NCI-H1694 (cell line): ENCODE measurements around the gene USP32.
A peak's percentile ranks its signal among the peaks of the same experiment; 100 is the strongest.

Source experiments
- DNase-seq: peaks from one replicate; lab custom pipeline; 2025; lab: John Stamatoyannopoulos, UW

USP32 gene

GRCh38 chr17:60297760-60298401 is 94.1 kb downstream of the USP32 start:
- no peak for DNase-seq

DNA sequence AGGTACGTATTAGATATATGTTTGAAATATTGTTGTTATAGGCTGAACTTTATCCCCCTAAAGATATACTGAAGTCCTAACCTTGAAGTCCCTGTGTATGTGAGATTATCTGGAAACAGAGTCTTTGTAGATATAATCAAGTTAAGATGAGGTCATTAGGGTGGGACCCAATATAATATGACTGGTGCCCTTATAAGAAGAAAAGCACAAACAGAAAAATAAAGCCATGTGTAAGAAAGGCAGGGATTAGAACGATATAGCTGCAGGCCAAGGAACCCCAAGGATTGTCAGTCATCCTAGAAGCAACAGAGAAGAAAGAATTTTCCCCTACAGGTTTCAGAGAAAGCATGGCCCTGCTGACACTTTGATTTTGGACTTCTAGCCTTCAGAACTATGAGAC is 95.8 kb downstream of the USP32 start:
- DNase-seq, result no peak

DNA sequence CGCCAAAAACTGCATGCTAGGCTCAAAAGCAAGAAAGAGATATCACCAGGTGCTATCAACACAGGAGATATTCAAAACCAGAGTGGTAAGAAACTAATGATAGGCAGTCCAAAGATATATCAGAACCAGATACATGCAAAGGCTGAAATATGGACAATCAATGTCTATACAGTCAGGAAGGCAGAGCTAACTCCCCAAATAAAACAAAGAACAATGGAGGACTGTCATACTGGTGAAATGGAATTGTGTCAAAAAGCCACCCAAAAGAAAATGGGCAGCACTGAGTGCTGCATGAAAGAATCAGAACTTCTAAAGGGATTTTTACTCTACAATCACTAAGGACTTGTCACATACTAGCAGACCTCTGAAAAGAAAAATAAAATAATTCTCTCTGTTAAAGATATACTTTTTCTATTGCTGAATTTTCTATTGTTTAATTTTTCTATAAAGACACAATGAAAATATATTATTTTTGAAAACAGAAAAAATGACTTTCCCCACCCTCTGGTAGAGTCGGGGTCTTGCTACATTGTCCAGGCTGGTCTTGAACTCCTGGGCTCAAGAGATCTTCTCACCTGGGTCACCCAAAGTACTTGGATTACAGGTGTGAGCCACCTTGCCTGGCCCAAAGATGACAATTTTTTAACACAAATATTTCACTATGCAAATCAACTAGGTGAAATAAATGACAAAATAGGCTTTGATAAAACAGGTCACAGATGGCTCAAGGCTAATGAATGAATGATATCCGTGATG is 98.2 kb downstream of the USP32 start:
- DNase-seq, result no peak

DNA sequence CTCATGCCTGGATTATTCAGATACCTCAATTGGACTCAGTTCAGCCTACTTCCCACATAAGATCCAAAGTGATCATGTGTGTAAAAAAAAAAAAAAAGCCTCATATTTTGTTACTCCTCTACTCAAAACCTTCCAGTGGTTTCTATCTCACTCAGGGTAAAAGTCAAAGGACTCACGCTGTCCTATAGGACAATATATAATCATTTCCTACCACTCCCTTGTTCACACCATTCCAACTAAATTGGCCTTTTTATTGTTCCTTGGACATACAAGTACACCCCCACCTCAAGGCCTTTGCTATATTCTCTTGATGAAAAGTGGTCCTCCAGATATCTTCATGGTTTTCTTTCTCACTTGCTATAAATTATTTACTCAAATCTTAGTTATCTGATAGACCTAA is 99.2 kb downstream of the USP32 start:
- DNase-seq, result no peak

GRCh38 chr17:60284709-60285108 is 107.2 kb downstream of the USP32 start:
- no peak for DNase-seq

- no peak for DNase-seq
Observed at GRCh38 chr17:60283816-60284215, 108.1 kb downstream of the USP32 start.

GRCh38 chr17:60280673-60281072 is 111.3 kb downstream of the USP32 start:
- DNase-seq, result no peak

- DNase-seq, result no peak
Observed at GRCh38 chr17:60278237-60278636, 113.7 kb downstream of the USP32 start.

GRCh38 chr17:60277258-60277657 is 114.7 kb downstream of the USP32 start:
- no peak for DNase-seq

DNA sequence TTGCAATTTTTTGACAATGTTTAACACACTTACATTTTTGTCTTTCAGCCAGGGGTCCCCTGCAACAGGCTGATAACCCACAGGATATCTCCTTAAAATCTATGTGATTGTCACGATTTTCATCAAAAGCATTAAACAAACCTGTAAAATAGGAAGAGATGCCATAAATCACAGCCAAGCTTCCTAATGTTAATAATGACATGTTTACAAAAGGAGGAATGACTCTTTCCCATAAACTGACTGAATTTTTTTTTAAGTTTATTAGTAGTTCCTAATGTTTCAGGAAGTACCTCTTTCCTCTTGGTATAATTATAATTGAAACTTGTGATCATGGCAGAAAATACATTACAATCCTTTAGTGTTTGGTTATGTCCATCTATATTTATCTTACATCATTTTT is 122.5 kb downstream of the USP32 start:
- no peak for DNase-seq

- no peak for DNase-seq
Observed at GRCh38 chr17:60260540-60260939, 131.4 kb downstream of the USP32 start.

DNA sequence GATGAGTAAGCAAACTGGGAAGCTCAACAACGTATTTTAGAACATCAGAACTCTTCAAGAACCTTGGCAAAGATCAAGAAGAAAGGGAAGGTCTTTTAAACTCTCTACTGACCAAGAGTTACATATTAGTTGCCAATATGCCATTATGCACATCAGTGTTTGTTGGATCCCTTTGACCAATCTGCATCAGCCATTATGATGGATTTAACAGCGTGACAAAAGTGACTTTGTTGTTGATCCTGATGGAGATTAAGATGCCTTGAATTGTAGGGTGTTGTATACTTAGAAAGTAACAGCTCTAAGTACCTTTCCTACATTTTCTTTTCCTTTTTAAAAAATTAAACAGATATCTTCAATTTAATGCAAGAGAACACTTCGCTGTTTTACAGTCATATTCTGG is 133.6 kb downstream of the USP32 start:
- no peak for DNase-seq

GRCh38 chr17:60256174-60256573 is 135.8 kb downstream of the USP32 start:
- no peak for DNase-seq

GRCh38 chr17:60253048-60253447 is 138.9 kb downstream of the USP32 start:
- DNase-seq, result no peak

- DNase-seq, result no peak
Observed at GRCh38 chr17:60252459-60252858, 139.5 kb downstream of the USP32 start.

- DNase-seq, result no peak
Observed at GRCh38 chr17:60249290-60249826, 142.6 kb downstream of the USP32 start.

GRCh38 chr17:60248618-60249289 is 143.2 kb downstream of the USP32 start:
- no peak for DNase-seq

GRCh38 chr17:60247836-60248461 is 144.0 kb downstream of the USP32 start:
- DNase-seq, result no peak

DNA sequence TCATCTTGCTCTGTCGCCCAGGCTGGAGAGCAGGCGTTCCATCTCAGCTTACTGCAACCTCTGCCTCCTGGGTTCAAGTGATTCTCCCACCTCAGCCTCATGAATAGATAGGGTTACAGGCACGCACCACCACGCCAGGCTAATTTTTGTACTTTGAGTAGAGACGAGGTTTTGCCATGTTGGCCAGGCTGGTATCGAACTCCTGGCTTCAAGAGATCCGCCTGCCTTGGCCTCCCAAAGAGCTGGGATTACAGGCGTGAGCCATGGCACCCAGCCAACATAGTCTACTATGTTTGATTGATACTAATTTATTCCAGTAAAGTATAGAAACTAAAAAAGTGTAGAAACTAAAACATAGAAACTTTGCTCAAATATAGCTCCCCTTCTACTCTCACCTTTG is 147.3 kb downstream of the USP32 start:
- no peak for DNase-seq

- DNase-seq, result no peak
Observed at GRCh38 chr17:60240290-60240689, 151.6 kb downstream of the USP32 start.

- DNase-seq, result no peak
Observed at GRCh38 chr17:60231691-60232090, 160.2 kb downstream of the USP32 start.

GRCh38 chr17:60231234-60231633 is 160.7 kb downstream of the USP32 start:
- DNase-seq, result peak; percentile 53

DNA sequence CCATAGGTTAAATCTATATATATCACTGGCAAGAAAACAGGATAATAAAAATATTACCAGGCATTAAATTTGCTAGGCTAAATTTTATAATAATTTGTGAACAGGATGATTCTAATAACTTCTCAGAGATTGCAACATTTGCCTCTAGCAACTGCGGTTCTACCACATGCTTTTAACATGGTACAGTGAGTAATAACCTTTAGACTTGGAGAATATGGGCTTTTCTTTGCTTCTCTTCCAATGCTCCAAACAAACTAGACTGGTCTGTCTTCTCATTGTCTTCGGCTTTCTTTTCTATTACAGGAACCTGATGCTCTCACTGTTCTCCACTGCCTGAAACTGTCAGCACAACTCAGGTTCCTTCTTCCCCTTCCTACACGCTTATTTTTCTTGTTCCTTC is 161.6 kb downstream of the USP32 start:
- no peak for DNase-seq
